K562 (cell line): Measurements from ENCODE around the gene AKAP13.

Experiments used
- CHD2 ChIP-seq: IDR thresholded peaks from 2 replicates; pipeline ENCODE4 v1.6.1; 2011; ENCODE audit warnings: low read depth, low read length
- DIDO1 ChIP-seq: fragments of 450-650 bp; IDR thresholded peaks from 2 replicates; pipeline ENCODE4 v1.6.1; 2016; ENCODE audit warnings: low read depth, missing biosample characterization, missing genetic modification characterization
- FOXK2 ChIP-seq, 2 experiments: fragments of 450-650 bp; IDR thresholded peaks in 1 of 2; conservative IDR thresholded peaks in 1 of 2; 2 replicates each; pipeline ENCODE4 v1.6.1; 2016; ENCODE audit warnings: low read depth in 2 of 2, mild to moderate bottlenecking in 1 of 2
- MAFF ChIP-seq: IDR thresholded peaks from 2 replicates; pipeline ENCODE4 v1.6.1; 2012; ENCODE audit warnings: low read length, improper control_type of control experiment
- POLR2AphosphoS5 ChIP-seq: IDR thresholded peaks from 2 replicates; pipeline ENCODE4 v1.6.1; 2011; ENCODE audit warnings: mild to moderate bottlenecking, low read depth, low read length, moderate library complexity; ENCODE audit not compliant: control insufficient read depth, insufficient read depth
- TF ChIP-seq, protein P1 (sequence below): sonication (generic); formaldehyde crosslinking; IDR thresholded peaks from 2 replicates; pipeline ENCODE4 v1.8.0; 2023; ENCODE audit warnings: mild to moderate bottlenecking, missing genetic modification reagents
- TF ChIP-seq, protein P2 (sequence below), 3 experiments: IDR thresholded peaks in 2 of 3; conservative IDR thresholded peaks in 1 of 3; 2 replicates each; pipeline ENCODE4 v1.5.1; 2011 to 2012; ENCODE audit warnings: low read length in 3 of 3, mild to moderate bottlenecking in 3 of 3, control low read depth in 2 of 3, improper control_type of control experiment in 1 of 3, inconsistent platforms in 1 of 3, low read depth in 1 of 3, mixed read lengths in 1 of 3, moderate library complexity in 1 of 3; ENCODE audit not compliant: insufficient read depth in 2 of 3

DNA sequence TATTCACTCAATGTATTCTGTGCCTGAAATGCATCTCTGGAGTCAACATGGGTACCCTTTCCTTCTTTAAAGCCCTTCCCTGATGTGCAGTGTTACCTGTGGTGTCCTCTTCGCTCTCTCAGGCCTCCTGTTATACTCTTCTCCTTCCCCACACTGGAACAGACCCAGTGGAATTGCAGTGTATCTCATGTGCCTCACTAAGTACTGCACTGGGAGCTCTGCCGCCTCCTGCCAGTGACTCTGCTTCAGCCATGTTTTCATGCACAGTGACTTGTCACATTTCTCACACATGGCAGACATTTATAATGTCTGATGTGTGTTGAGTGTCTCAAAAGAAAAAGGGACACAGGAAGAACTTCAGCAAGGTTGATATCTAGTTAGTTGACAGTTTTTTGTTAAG, 223.3 kb downstream of the AKAP13 start:
- TF ChIP-seq DIDO1 (tag) (no peak), CHD2 (no peak), FOXK2 (conservative IDR thresholded peaks at IDR 0.05 in 1 of 2, IDR thresholded peaks at IDR 0.05 in 1 of 2; ENCODE audit: low read depth in 2 of 2) (no peak), MAFF (no peak), POLR2AphosphoS5 (no peak)
- TF ChIP-seq, protein P1, sequence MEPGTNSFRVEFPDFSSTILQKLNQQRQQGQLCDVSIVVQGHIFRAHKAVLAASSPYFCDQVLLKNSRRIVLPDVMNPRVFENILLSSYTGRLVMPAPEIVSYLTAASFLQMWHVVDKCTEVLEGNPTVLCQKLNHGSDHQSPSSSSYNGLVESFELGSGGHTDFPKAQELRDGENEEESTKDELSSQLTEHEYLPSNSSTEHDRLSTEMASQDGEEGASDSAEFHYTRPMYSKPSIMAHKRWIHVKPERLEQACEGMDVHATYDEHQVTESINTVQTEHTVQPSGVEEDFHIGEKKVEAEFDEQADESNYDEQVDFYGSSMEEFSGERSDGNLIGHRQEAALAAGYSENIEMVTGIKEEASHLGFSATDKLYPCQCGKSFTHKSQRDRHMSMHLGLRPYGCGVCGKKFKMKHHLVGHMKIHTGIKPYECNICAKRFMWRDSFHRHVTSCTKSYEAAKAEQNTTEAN (CRISPR knock-in tag), result no peak
- TF ChIP-seq, protein P2, sequence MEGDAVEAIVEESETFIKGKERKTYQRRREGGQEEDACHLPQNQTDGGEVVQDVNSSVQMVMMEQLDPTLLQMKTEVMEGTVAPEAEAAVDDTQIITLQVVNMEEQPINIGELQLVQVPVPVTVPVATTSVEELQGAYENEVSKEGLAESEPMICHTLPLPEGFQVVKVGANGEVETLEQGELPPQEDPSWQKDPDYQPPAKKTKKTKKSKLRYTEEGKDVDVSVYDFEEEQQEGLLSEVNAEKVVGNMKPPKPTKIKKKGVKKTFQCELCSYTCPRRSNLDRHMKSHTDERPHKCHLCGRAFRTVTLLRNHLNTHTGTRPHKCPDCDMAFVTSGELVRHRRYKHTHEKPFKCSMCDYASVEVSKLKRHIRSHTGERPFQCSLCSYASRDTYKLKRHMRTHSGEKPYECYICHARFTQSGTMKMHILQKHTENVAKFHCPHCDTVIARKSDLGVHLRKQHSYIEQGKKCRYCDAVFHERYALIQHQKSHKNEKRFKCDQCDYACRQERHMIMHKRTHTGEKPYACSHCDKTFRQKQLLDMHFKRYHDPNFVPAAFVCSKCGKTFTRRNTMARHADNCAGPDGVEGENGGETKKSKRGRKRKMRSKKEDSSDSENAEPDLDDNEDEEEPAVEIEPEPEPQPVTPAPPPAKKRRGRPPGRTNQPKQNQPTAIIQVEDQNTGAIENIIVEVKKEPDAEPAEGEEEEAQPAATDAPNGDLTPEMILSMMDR (IDR thresholded peaks at IDR 0.05 in 2 of 3, conservative IDR thresholded peaks at IDR 0.05 in 1 of 3; ENCODE audit: insufficient read depth in 2 of 3, low read depth in 1 of 3, low read length in 3 of 3), result no peak
